Mucosa of descending colon (tissue), 3 donors: Measurements from ENCODE around the gene SMURF1. TPM values are rescaled to one million over a fixed set of nuclear protein-coding genes. Genes with fewer than 3 reads are reported as not detected.
A peak's percentile ranks its signal among the peaks of the same experiment; 100 is the strongest.

ENCODE experiments used
- ATAC-seq: fragments of 200-7000 bp; cut with Tn5 transposase; one replicate; pipeline ENCODE4 v1.9.1; 2020; ENCODE audit warnings: mild to moderate bottlenecking, moderate library complexity
- DNase-seq, 3 donors: peaks; one replicate each; pipeline ENCODE4 v3.0.0-alpha.2; 2020
- H3K36me3 ChIP-seq: fragments of 200-600 bp; one replicate; pipeline ENCODE4 v1.8.0; 2021; ENCODE audit warnings: low read depth, mild to moderate bottlenecking
- H3K4me1 ChIP-seq: fragments of 200-600 bp; one replicate; pipeline ENCODE4 v1.8.0; 2021; ENCODE audit warnings: low read depth, mild to moderate bottlenecking
- H3K4me3 ChIP-seq: fragments of 200-600 bp; one replicate; pipeline ENCODE4 v1.8.0; 2021; ENCODE audit warnings: mild to moderate bottlenecking
- H3K9me3 ChIP-seq: fragments of 200-600 bp; one replicate; pipeline ENCODE4 v1.8.0; 2021; ENCODE audit warnings: mild to moderate bottlenecking
- intact Hi-C, 2 donors: fragments of 100-400 bp; cut with DNase I in 1 of 2; cut with micrococcal nuclease in 1 of 2; formaldehyde crosslinking; loops; one replicate each; pipeline versions ENCODE4 v1.11.0 to v1.11.1; 2022; cut with DNase I, micrococcal nuclease
- total RNA-seq, 3 donors: library from RNA; stranded (reverse); fragmentation: NEBNext Ultra II Directional in 2 of 3; extraction: Animal tissue kit (Norgen Biotek cat#: 25700) in 2 of 3; gene quantifications; one replicate each; pipeline versions ENCODE4 v1.2.1 to v1.2.4, GENCODE V29; 2021 to 2023
- TF ChIP-seq, protein P1 (sequence below): fragments of 200-600 bp; IDR thresholded peaks from one replicate; pipeline ENCODE4 v1.8.0; 2022; ENCODE audit warnings: antibody characterized with exemption, mild to moderate bottlenecking
- donor health status: DM: no; HTN: no; CAD: no; lungs with moderate emphysema.
- donor health status: DM: no; HTN: no; CAD: no.
- donor health status: DM: no; HTN: yes; CAD: no.

Gene SMURF1
- total RNA-seq, 3 donors from 2014 or later: 28.4 to 36.0 (median 31.2) TPM

DNA sequence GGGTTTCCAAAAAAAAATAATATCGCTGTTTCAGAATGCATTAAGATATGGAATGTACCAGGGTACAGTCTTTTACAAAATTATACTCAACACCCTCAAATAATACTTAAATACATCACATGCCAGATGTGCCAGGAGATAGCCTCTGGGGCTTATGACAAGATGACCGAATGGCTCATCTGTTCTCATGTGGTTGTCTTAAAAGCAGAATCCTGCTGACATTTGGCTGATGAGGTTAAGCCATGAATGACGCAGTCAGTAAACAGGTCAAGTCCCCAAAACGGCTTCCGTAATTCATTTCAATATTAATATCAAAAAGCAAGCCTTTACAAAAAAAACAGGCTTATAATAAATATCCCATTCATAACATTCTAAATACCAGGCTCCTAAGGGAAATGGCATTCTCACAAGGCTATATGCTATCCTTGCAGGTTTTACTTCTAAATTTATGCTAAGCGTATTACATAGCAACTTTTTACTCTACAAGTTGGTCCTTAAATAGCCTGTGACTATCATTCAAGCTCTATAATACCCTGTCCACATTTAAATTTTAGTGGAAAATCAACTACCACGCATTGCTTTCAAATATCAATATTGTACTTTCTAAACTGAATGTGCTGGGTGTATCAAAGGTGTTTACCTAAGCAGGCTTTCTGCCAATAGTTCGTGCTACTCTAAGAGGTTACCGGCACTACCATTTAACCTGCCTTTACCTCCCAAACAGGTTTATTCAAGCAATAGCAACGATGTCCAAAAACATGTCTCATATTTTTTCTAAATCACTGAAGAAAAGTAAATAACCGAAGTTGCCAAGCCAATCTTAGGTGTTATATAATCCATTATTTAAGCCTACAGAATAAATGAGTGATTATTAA lies 15.6 kb downstream of the SMURF1 start:
- no peak for DNase-seq
- Histone ChIP-seq H3K36me3 (no peaks in the 10 kb centered on the region), H3K4me1 (peaks cover 46% of the 10 kb centered on the region), H3K9me3 (no peaks in the 10 kb centered on the region), H3K4me3 (no peak overlapping the region)
- intact Hi-C loops: no loop called here
- ATAC-seq: peak; percentile 52
- TF ChIP-seq, protein P1, sequence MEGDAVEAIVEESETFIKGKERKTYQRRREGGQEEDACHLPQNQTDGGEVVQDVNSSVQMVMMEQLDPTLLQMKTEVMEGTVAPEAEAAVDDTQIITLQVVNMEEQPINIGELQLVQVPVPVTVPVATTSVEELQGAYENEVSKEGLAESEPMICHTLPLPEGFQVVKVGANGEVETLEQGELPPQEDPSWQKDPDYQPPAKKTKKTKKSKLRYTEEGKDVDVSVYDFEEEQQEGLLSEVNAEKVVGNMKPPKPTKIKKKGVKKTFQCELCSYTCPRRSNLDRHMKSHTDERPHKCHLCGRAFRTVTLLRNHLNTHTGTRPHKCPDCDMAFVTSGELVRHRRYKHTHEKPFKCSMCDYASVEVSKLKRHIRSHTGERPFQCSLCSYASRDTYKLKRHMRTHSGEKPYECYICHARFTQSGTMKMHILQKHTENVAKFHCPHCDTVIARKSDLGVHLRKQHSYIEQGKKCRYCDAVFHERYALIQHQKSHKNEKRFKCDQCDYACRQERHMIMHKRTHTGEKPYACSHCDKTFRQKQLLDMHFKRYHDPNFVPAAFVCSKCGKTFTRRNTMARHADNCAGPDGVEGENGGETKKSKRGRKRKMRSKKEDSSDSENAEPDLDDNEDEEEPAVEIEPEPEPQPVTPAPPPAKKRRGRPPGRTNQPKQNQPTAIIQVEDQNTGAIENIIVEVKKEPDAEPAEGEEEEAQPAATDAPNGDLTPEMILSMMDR: no peak

DNA sequence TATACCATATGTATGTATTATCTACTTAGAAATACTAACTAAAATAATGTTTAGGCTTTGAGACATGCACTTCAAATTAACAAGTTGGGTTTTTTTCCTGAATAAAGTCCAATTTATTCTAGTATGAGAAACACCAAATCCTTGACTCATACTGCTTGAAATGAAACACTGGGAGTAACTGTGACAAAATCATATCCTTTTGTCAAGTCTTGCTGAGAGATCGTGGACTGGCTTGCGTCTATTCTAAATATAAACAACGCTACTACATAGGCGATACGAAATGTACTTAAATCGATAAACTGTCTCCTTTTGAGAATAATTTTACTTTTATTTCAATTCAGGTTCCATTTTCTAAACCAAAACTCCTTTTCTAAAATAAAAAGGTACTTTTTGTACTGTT lies 16.3 kb downstream of the SMURF1 start:
- TF ChIP-seq, protein P1: no peak
- no peaks in the 10 kb centered on the region for H3K36me3 ChIP-seq
- H3K9me3 ChIP-seq: no peaks in the 10 kb centered on the region
- peaks cover 46% of the 10 kb centered on the region for H3K4me1 ChIP-seq
- no peak overlapping the region for H3K4me3 ChIP-seq
- ATAC-seq: no peak
- intact Hi-C loops: no loop called here
- DNase-seq: no peak

DNA sequence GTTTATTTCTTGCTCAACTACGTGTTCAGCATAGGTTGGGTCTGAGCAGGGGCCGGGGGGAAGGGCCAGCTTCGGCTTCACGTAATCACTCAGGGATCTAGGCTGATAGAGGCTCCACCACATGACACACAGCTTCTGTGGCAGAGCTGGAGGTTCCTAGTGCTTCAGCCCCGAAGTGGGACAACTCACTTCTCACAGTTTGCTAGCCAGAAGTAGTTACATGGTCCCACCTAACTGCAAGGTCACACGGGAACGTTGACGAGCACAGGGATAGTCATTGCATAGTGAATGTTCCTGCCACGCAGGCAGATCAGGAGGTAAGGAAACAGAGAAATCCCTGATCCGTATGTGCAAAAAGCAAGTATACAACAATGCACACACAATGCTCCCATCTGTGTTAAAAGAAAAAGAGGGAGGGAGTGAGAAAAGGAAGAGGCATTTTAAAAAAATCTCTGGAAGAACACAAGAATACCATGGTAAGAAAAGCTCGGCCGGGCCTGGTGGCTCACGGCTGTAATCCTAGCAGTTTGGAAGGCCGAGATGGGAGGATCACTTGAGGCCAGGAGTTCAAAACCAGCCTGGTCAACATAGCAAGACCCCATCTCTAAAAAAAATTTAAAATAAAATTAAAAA lies 16.9 kb downstream of the SMURF1 start:
- ATAC-seq: no peak
- intact Hi-C loops: no loop called here
- no peak overlapping the region for H3K4me3 ChIP-seq

DNA sequence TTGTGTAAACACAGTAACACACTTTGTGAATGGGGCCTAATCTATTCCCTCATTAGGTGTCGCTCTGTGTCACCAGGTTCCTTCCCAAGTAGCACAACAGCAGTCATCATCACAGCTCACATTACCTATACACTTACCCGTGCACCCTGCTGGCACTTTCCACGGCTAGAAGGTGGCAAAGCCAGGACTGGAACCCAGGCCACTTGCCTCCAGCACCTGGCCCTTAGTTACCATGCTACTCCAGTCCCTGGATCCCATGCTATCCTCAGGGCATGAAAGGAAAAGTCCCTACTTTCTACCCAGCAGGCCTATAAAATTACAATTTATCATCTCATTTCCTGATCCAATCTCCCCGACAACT lies 18.4 kb downstream of the SMURF1 start:
- TF ChIP-seq, protein P1: no peak
- peaks cover 46% of the 10 kb centered on the region for H3K4me1 ChIP-seq
- H3K4me3 ChIP-seq: no peak overlapping the region
- intact Hi-C loops: no loop called here
- no peak for DNase-seq
- no peaks in the 10 kb centered on the region for H3K9me3 ChIP-seq
- H3K36me3 ChIP-seq: no peaks in the 10 kb centered on the region
- peak; percentile 73 for ATAC-seq

More for the DNA sequence above, 16.9 kb downstream of the SMURF1 start:
- no peak for DNase-seq
- Histone ChIP-seq H3K9me3 (no peaks in the 10 kb centered on the region), H3K36me3 (no peaks in the 10 kb centered on the region), H3K4me1 (peaks cover 46% of the 10 kb centered on the region)
- TF ChIP-seq, protein P1: no peak

DNA sequence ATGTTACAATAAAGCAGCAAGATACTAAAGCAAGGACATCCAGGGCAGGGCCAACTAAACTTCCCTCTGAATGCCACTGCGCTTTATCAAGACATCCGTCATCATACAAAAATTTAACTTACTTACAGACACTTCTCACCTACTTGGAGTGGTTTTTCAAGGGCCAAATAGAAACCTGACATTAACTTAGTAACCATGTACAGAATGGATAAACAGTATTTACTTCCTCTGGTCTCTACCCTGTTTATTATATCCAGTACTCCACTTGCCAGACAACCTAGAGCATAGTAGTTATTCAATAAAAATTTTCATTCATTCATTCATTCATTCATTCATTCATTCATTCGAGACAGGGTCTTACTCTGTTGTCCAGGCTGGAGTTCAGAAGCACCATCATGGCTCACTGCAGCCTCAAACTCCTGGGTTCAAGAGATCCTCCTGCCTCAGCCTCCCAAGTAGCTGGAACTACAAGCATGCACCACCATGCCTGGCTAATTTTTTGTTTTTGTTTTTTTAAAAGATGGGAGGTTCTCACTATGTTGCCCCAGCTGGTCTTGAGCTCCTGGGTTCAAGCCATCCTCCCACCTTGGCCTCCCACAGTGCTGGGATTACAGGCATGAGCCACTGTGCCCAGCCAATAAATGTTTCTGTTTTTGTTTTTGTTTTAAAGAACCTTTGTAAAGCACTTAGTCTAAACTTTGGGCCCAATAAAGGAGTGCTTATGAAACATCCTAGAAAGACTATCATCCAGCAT lies 19.0 kb downstream of the SMURF1 start:
- TF ChIP-seq, protein P1: no peak
- Histone ChIP-seq H3K9me3 (no peaks in the 10 kb centered on the region), H3K36me3 (no peaks in the 10 kb centered on the region), H3K4me3 (no peak overlapping the region), H3K4me1 (peaks cover 43% of the 10 kb centered on the region)
- intact Hi-C loops: no loop called here
- no peak for ATAC-seq
- no peak for DNase-seq
